Measurements from ENCODE around the gene CASP8.
"Not testable (repeated sequence)": the region's sequence is repeated elsewhere in the genome, so short reads cannot be mapped to it uniquely, and the experiment has no call there.

CASP8 gene

DNA sequence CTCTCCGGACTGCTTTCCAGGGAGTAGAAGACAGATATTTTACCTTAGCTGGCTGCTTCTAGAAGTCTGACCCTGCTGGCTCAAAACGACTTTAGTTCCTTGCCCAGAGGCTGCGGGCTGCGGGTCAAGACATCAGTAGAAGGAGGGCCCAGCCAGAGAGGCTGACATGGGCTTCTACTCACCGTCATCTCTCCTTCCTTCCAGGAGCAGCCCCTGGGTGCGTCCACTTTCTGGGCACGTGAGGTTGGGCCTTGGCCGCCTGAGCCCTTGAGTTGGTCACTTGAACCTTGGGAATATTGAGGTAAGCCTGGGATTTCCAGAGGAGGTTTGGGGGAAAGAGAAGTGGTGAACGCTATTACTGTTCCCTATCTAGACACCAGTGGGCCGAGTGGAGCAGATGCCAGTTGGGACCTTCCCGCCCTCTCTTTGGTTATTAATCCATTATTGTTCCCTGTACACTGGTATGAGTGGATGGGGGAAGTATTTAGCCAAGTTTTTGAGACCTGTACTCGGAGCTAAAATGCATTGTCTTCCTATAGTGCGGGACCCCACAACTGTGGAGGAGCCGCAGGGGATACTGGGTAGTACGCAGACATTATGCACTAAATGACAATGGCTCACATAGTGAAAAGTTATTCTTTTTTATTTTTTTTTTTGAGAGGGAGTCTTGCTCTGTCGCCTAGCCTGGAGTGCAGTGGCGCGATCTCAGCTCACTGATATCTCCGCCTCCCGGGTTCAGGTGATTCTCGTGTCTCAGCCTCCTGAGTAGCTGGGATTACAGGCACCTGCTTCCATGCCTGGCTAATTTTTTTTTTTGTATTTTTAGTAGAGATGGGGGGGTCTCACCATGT lies 26.3 kb upstream of the CASP8 start:
- no peak for DNase-seq (ENCODE audit: low read depth in 2 of 2)
- TF ChIP-seq, protein P1, sequence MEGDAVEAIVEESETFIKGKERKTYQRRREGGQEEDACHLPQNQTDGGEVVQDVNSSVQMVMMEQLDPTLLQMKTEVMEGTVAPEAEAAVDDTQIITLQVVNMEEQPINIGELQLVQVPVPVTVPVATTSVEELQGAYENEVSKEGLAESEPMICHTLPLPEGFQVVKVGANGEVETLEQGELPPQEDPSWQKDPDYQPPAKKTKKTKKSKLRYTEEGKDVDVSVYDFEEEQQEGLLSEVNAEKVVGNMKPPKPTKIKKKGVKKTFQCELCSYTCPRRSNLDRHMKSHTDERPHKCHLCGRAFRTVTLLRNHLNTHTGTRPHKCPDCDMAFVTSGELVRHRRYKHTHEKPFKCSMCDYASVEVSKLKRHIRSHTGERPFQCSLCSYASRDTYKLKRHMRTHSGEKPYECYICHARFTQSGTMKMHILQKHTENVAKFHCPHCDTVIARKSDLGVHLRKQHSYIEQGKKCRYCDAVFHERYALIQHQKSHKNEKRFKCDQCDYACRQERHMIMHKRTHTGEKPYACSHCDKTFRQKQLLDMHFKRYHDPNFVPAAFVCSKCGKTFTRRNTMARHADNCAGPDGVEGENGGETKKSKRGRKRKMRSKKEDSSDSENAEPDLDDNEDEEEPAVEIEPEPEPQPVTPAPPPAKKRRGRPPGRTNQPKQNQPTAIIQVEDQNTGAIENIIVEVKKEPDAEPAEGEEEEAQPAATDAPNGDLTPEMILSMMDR (IDR thresholded peaks at IDR 0.05; ENCODE audit: low read depth, low read length), result no peak
- no peak overlapping the region for H3K4me3 ChIP-seq (replicated peaks in 1 of 2; ENCODE audit: low read depth in 2 of 2, low read length in 2 of 2)

DNA sequence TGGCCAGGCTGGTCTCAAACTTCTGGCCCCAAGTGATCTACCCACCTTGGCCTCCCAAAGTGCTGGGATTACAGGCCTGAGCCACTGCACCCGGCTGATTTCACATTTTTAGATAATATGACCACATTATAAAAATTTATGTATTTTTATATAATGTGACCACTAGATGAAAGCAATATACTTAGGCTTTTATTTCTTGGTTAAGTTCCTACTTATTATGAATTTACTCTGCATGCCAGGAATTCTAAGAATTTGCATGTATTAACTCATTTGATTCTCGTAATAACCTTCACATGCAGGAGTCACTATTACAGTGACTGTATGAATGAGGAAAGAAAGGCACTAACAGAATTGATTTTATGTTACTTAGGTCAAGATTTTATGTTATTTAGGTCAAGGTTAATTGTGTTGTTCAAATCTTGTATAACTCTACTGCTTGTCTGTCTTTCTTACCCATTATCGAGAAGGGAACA lies 25.6 kb upstream of the CASP8 start:
- DNase-seq (ENCODE audit: low read depth in 2 of 2), result peak in 1 of 2 donors; percentile 27
- TF ChIP-seq, protein P1 (IDR thresholded peaks at IDR 0.05; ENCODE audit: low read depth, low read length), result no peak
- no peak overlapping the region for H3K4me3 ChIP-seq (replicated peaks in 1 of 2; ENCODE audit: low read depth in 2 of 2, low read length in 2 of 2)

DNA sequence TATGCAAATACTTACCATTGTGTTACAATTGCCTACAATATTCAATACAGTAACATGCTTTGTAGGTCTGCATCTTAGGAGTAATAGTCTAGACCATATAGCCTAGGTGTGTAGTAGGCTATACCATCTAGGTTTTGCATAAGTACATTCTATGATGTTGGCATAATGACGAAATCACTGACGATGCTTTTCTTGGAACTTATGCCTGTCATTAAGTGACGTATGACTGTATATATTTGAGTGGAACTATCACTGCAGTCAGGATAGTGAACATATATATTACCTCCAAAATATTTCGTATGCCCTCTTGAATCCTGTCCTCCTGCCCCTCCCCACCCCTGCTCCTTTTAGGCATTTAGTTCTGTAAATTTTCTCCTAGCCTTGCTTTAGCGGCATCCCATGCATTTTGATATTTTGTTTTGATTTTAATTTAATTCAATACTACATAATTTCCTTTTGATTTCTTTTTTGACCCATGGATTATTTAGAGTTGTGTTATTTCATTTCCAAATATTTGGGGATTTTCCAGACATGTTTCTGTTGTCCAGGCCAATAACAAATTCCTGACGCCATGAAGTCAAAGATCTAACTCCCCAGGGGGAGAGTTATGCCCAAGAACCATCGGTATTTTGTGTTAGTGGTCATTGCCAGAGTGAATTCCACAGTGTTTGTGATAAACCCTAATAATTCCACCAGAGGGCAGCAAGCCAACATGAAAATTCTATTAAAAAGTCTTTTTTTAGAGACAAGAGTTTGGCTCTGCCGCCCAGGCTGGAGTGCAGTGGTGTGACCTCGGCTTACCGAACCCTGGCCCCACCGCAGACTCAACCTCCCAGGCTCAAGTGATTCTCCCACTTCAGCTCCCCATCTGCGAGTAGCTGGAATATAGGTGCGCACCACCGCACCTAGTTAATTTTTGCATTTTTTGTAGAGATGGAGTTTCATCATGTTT lies 24.2 kb upstream of the CASP8 start:
- no peak overlapping the region for H3K4me3 ChIP-seq (replicated peaks in 1 of 2; ENCODE audit: low read depth in 2 of 2, low read length in 2 of 2)
- peak; percentile 91 to 94 for DNase-seq (ENCODE audit: low read depth in 2 of 2)
- TF ChIP-seq, protein P1 (IDR thresholded peaks at IDR 0.05; ENCODE audit: low read depth, low read length), result peak; percentile 50

DNA sequence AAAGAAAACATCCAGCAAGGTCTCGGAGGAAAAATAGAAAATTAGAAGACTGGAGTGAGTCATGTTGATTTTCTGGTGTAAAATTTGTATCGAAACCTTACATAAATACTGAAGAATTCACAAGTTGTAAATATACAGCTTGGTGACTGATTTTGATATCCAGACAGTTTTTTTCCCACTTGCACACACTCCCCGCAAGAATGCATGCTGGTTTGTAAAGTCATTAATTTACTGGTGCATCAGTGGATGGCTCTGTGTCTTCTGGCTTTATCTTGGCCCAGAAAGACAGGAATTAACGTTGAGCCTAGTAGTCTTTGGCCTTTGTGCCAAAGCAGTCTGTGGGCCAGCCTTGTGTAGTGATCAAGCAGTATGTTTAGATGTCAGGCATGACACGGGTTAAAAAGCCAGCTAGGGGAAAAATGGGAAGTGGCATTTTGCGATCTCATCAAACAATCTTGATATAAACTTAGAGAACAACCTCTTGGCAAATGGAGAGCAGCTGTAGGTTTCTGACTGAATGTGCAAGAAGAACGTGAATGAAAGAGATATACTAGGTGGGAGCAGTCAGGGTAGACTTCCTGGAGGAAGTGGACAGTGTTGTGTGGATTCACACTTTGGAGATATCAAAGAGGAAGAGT lies 22.7 kb upstream of the CASP8 start:
- DNase-seq (ENCODE audit: low read depth in 2 of 2), result no peak
- no peak overlapping the region for H3K4me3 ChIP-seq (replicated peaks in 1 of 2; ENCODE audit: low read depth in 2 of 2, low read length in 2 of 2)

DNA sequence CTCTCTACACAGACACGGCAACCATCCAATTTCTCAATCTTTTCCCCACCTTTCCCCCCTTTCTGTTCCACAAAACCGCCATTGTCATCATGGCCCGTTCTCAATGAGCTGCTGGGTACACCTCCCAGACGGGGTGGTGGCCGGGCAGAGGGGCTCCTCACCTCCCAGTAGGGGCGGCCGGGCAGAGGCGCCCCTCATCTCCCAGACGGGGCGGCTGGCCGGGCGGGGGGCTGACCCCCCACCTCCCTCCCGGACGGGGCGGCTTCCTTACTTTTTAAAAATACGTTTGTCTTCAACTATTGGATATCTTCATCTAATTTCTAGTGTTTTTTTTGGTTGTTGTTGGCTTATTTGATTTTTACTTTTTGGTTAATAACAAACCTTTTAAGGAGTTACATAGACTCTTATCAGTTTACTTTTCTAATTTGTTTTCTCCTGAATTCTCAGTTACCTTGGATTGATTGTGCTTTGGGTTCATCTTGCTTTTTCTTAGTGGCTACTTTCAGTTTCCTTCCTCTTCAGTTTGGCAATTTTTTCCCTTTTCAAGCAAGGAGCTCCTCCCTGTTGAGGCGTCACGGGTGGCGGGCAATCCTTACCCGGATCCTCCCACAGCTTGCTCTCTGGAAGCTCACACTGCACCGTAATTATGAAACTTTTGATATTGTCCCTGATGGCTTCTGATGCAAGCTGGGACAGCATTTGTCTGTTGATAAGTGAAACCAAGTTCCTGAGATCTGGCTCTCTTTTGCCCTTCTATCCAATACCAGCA lies 21.0 kb upstream of the CASP8 start:
- peak; percentile 40 to 50 for DNase-seq (ENCODE audit: low read depth in 2 of 2)
- H3K4me3 ChIP-seq (replicated peaks in 1 of 2; ENCODE audit: low read depth in 2 of 2, low read length in 2 of 2), result not testable (repeated sequence)

More for the DNA sequence above, 22.7 kb upstream of the CASP8 start:
- TF ChIP-seq, protein P1 (IDR thresholded peaks at IDR 0.05; ENCODE audit: low read depth, low read length), result no peak

DNA sequence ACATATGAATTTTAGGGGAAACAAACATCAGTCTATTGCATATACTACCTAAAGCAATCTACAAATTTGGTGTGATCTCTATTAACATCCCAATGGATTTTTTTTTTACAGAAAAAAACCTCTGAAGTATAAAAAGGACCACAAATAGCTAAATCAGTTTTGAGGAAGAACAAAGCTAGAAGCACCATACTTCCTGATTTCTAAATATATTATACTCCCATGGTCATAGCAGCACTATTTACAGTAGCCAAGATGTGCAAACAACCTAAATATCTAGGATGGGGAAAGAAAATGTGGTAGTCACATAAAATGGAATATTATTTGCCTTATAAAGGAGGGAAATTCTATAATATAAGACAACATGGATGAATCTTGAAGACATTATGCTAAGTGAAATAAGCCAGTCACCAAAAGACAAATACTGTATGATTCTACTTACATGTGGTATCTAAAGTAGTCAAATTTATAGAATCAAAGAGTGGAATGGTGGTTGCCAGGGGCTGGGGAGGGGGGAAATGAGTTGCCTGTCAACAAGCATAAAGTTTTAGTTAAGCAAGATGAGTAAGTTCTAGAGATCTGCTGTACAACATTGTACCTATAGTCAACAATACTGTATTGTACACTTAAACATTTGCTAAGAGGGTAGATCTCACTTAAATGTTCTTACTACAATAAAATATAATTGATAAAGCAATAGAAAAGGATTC lies 17.6 kb upstream of the CASP8 start:
- no peak for DNase-seq (ENCODE audit: low read depth in 2 of 2)
- TF ChIP-seq, protein P1 (IDR thresholded peaks at IDR 0.05; ENCODE audit: low read depth, low read length), result no peak
- no peak overlapping the region for H3K4me3 ChIP-seq (replicated peaks in 1 of 2; ENCODE audit: low read depth in 2 of 2, low read length in 2 of 2)

Data from cardiac fibroblast (primary cell).